BLaER1 treated with 17β-estradiol and CSF1 and Interleukin-3, amounts not matched to agents 10 nM and 100 nM (cell line): ENCODE measurements around the gene PNLIPRP1.

ENCODE experiments used
- H3K27ac ChIP-seq, 11 experiments: shearing (Covaris generic); formaldehyde crosslinking; 2 replicates each; pipeline ENCODE4 v1.8.1; 2022
- H3K27me3 ChIP-seq, 11 experiments: shearing (Covaris generic); formaldehyde crosslinking; 2 replicates each; pipeline ENCODE4 v1.8.1; 2022
- H3K36me3 ChIP-seq, 11 experiments: shearing (Covaris generic); formaldehyde crosslinking; 2 replicates each; pipeline ENCODE4 v1.8.1; 2022
- H3K4me1 ChIP-seq, 10 experiments: shearing (Covaris generic); formaldehyde crosslinking; 2 replicates each; pipeline ENCODE4 v1.8.1; 2022
- H3K4me2 ChIP-seq, 11 experiments: shearing (Covaris generic); formaldehyde crosslinking; 2 replicates each; pipeline ENCODE4 v1.8.1; 2022
- H3K4me3 ChIP-seq, 10 experiments: shearing (Covaris generic); formaldehyde crosslinking; 2 replicates each; pipeline ENCODE4 v1.8.1; 2022
- H3K9ac ChIP-seq, 11 experiments: shearing (Covaris generic); formaldehyde crosslinking; 2 replicates each; pipeline ENCODE4 v1.8.1; 2022
- H3K9me3 ChIP-seq, 11 experiments: shearing (Covaris generic); formaldehyde crosslinking; replicated peaks in 1 of 11; 2 replicates each; pipeline ENCODE4 v1.8.1; 2022
- H4K20me1 ChIP-seq, 11 experiments: shearing (Covaris generic); formaldehyde crosslinking; 2 replicates each; pipeline ENCODE4 v1.8.1; 2022
- Cebpa-rat ChIP-seq, 11 experiments: shearing (Covaris generic); IDR thresholded peaks; 2 replicates each; pipeline ENCODE4 v1.8.1; 2022

PNLIPRP1 gene

GRCh38 chr10:116656044-116656443 lies 65.3 kb downstream of the PNLIPRP1 start:
- Histone ChIP-seq H3K36me3 (no peaks in the 10 kb centered on the region), H3K27me3 (no peaks in the 10 kb centered on the region), H3K4me1 (no peaks in the 10 kb centered on the region), H3K9ac (no peak overlapping the region), H3K4me2 (no peak overlapping the region), H3K4me3 (no peak overlapping the region), H3K9me3 (peaks cover 0 to 3% (median 0%) of the 10 kb centered on the region in 11 experiments; a peak in 3 of 22 replicates), H4K20me1 (no peaks in the 10 kb centered on the region), H3K27ac (no peak overlapping the region)
- TF ChIP-seq Cebpa-rat (IDR thresholded peaks at IDR 0.05) = no peak

DNA sequence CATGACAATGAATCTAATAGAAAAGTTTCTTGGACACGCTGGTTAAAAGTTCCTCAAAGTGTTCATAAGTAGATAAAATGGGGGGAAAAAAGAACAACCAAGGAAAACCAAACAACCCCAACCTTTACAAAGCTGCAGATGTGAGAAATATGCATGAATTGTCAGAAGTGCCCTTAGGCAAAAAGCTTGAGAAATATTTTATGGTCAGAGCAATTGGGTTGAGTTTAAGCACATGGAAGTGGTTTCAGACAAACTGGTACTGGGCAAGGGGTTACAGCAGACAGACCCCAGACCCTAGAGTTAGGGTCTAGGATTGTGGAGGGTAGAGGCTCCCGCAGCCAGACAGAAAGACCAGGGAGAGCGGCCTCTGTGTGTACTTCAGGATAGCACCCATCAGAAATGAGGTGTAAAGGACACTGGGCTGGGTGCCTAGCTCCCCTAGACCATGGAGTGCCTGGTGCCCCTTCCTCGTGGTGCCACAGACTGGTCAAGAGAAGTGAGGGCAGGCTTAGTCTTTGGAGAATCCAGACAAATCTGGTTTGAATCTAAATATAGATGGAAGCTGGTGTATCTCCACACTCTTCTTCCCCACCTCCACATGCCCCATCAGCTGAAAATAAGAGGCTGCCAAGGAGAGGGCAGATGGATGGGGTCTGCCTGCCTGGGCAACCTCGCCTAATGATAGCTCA lies 67.2 kb downstream of the PNLIPRP1 start:
- Histone ChIP-seq H3K9me3 (no peaks in the 10 kb centered on the region), H3K36me3 (no peaks in the 10 kb centered on the region), H3K27me3 (no peaks in the 10 kb centered on the region), H3K4me1 (no peaks in the 10 kb centered on the region), H3K4me3 (no peak overlapping the region), H3K9ac (no peak overlapping the region), H3K4me2 (no peak overlapping the region), H3K27ac (no peak overlapping the region), H4K20me1 (no peaks in the 10 kb centered on the region)
- no peak for TF ChIP-seq Cebpa-rat (IDR thresholded peaks at IDR 0.05)
